Upper lobe of left lung (tissue), 6 donors: ENCODE data around the gene FASTKD3. TPM values are rescaled to one million over a fixed set of nuclear protein-coding genes. Genes with fewer than 3 reads are reported as not detected.

Source experiments
- ATAC-seq, 2 donors: fragments of 200-7000 bp; cut with Tn5 transposase; one replicate each; pipeline ENCODE4 v1.9.1; 2022; ENCODE audit warnings: mild to moderate bottlenecking in 2 of 2, moderate library complexity in 2 of 2; ENCODE audit not compliant: low FRiP score in 2 of 2
- DNase-seq, 2 donors: peaks; one replicate each; pipeline ENCODE4 v3.0.0-alpha.2; 2019 to 2020
- H3K27ac ChIP-seq, 4 donors: fragments of 200-600 bp; sonication (generic); one replicate each; pipeline ENCODE4 v1.5.1; 2016 to 2019
- H3K27me3 ChIP-seq, 4 donors: fragments of 200-600 bp; sonication (generic); one replicate each; pipeline ENCODE4 v1.5.1; 2017 to 2019
- H3K36me3 ChIP-seq, 4 donors: fragments of 200-600 bp; sonication (generic); one replicate each; pipeline ENCODE4 v1.5.1; 2016 to 2019
- H3K4me1 ChIP-seq, 4 donors: fragments of 200-600 bp; sonication (generic); one replicate each; pipeline ENCODE4 v1.5.1; 2018 to 2019
- H3K4me3 ChIP-seq, 4 donors: fragments of 200-600 bp; sonication (generic); one replicate each; pipeline ENCODE4 v1.5.1; 2017 to 2019; ENCODE audit warnings: mild to moderate bottlenecking in 2 of 4, moderate library complexity in 1 of 4
- H3K9me3 ChIP-seq, 4 donors: fragments of 200-600 bp; sonication (generic); one replicate each; pipeline ENCODE4 v1.5.1; 2018 to 2019
- EP300 ChIP-seq, 4 donors: sonication (generic); formaldehyde crosslinking; IDR thresholded peaks; one replicate each; pipeline ENCODE4 v1.5.1; 2017; ENCODE audit warnings: antibody characterized with exemption in 4 of 4, control low read depth in 2 of 4
- POLR2A ChIP-seq, 4 donors: fragments of 450-650 bp; IDR thresholded peaks; one replicate each; pipeline ENCODE4 v1.5.1; 2016 to 2017; ENCODE audit warnings: antibody characterized with exemption in 4 of 4, mild to moderate bottlenecking in 2 of 4
- POLR2AphosphoS5 ChIP-seq, 2 donors: sonication (generic); formaldehyde crosslinking; IDR thresholded peaks; one replicate each; pipeline ENCODE4 v1.5.1; 2017; ENCODE audit warnings: antibody characterized with exemption in 2 of 2
- WGBS, 2 donors: methylation state at CpG; one replicate each; pipeline ENCODE4 v1.1.5; 2017 to 2018; 5-methylcytosine and 5-hydroxymethylcytosine counted together
- total RNA-seq, 6 donors: library from RNA; depleted of rRNA in 4 of 6; stranded (reverse); fragments of >200 nt in 4 of 6; gene quantifications; one replicate each; pipeline versions ENCODE4 v1.1.0 to v1.2.1, GENCODE V29; 2016 to 2021
- TF ChIP-seq, protein P1 (sequence below), 6 experiments: fragments of 450-650 bp in 4 of 6; fragments of 200-600 bp in 2 of 6; sonication (generic) in 2 of 6; IDR thresholded peaks; one replicate each; pipeline ENCODE4 v1.5.1; 2016 to 2019; ENCODE audit warnings: antibody characterized with exemption in 6 of 6
- donor health status: DM: no; HTN: no; CAD: no; lungs with moderate emphysema.
- donor health status: DM: no; HTN: yes; CAD: no; lungs with severe emphysema.

Gene FASTKD3
- total RNA-seq, 6 donors from 2014 or later = 1.6 to 21.0 (median 10.6) TPM

- WGBS, 2 donors = 94 to 99% methylated on average over 2 of the region's 2 CpGs
- Histone ChIP-seq H3K4me1 (peaks cover 33 to 58% (median 43%) of the 10 kb centered on the region in 4 donors), H3K36me3 (peaks cover 11 to 60% (median 24%) of the 10 kb centered on the region in 4 donors), H3K27ac (no peak overlapping the region), H3K4me3 (no peak overlapping the region), H3K9me3 (no peaks in the 10 kb centered on the region), H3K27me3 (no peaks in the 10 kb centered on the region)
- ATAC-seq (no peak), DNase-seq (no peak)
- TF ChIP-seq, protein P1, sequence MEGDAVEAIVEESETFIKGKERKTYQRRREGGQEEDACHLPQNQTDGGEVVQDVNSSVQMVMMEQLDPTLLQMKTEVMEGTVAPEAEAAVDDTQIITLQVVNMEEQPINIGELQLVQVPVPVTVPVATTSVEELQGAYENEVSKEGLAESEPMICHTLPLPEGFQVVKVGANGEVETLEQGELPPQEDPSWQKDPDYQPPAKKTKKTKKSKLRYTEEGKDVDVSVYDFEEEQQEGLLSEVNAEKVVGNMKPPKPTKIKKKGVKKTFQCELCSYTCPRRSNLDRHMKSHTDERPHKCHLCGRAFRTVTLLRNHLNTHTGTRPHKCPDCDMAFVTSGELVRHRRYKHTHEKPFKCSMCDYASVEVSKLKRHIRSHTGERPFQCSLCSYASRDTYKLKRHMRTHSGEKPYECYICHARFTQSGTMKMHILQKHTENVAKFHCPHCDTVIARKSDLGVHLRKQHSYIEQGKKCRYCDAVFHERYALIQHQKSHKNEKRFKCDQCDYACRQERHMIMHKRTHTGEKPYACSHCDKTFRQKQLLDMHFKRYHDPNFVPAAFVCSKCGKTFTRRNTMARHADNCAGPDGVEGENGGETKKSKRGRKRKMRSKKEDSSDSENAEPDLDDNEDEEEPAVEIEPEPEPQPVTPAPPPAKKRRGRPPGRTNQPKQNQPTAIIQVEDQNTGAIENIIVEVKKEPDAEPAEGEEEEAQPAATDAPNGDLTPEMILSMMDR (IDR thresholded peaks at IDR 0.05) = no peak
- no peak for TF ChIP-seq EP300 (IDR thresholded peaks at IDR 0.05)
- TF ChIP-seq POLR2A (IDR thresholded peaks at IDR 0.05) = no peak
- TF ChIP-seq POLR2AphosphoS5 (IDR thresholded peaks at IDR 0.05) = no peak
These were observed 5.8 kb upstream of the FASTKD3 start for GRCh38 chr5:7874639-7875038.

GRCh38 chr5:7873216-7873615 lies 4.4 kb upstream of the FASTKD3 start:
- H3K4me1 ChIP-seq = peaks cover 22 to 56% (median 33%) of the 10 kb centered on the region in 4 donors
- no peak for TF ChIP-seq EP300 (IDR thresholded peaks at IDR 0.05)
- TF ChIP-seq POLR2A (IDR thresholded peaks at IDR 0.05) = no peak
- TF ChIP-seq, protein P1 (IDR thresholded peaks at IDR 0.05) = no peak
- TF ChIP-seq POLR2AphosphoS5 (IDR thresholded peaks at IDR 0.05) = no peak
- DNase-seq (no peak), ATAC-seq (no peak)
- peaks cover 11 to 47% (median 21%) of the 10 kb centered on the region in 4 donors for H3K36me3 ChIP-seq
- H3K27me3 ChIP-seq = no peaks in the 10 kb centered on the region
- no peak overlapping the region for H3K27ac ChIP-seq
- H3K4me3 ChIP-seq = no peak overlapping the region
- H3K9me3 ChIP-seq = no peaks in the 10 kb centered on the region
- 71 to 82% methylated on average over 9 of the region's 9 CpGs for WGBS, 2 donors

DNA sequence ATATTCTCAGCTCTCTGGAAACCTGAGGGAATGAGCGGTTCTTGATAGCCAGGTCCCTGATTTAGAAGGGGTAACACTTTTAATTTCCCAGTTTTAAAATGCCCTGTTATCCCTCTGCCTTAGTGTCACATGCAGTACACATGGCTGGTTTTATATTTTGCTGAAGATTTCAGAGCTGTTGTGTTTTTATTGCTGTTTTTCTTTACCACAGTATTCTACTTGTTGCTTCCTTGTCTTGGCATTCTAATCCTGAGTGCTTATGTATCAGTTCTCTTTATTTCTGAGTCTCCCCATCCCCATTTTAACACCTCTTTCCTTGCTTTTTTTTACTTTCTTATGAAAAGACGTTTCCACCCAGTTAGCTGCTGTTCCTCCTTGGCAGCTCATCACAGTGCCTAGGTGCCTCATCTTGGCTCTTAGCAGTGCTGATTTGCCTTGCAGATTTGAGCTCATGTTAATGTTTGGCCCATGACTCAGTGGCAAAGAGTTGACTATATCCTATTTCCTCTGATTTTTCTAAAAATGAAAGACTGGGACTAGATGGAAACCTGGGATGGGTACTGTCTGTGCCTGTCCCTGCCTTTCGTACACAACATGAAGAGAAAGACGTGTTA lies 3.8 kb upstream of the FASTKD3 start:
- H3K9me3 ChIP-seq = no peaks in the 10 kb centered on the region
- ATAC-seq = no peak
- WGBS, 2 donors = 63 to 78% methylated on average over 4 of the region's 4 CpGs
- peaks cover 11 to 41% (median 19%) of the 10 kb centered on the region in 4 donors for H3K36me3 ChIP-seq
- no peak for TF ChIP-seq EP300 (IDR thresholded peaks at IDR 0.05)
- TF ChIP-seq POLR2A (IDR thresholded peaks at IDR 0.05) = no peak
- TF ChIP-seq POLR2AphosphoS5 (IDR thresholded peaks at IDR 0.05) = no peak
- TF ChIP-seq, protein P1 (IDR thresholded peaks at IDR 0.05) = no peak
- H3K4me3 ChIP-seq = peak overlapping the region in 1 of 4 donors; percentile 1
- peak overlapping the region in 1 of 4 donors; percentile 90 for H3K27ac ChIP-seq
- H3K27me3 ChIP-seq = no peaks in the 10 kb centered on the region
- DNase-seq = no peak
- peaks cover 21 to 56% (median 33%) of the 10 kb centered on the region in 4 donors for H3K4me1 ChIP-seq

DNA sequence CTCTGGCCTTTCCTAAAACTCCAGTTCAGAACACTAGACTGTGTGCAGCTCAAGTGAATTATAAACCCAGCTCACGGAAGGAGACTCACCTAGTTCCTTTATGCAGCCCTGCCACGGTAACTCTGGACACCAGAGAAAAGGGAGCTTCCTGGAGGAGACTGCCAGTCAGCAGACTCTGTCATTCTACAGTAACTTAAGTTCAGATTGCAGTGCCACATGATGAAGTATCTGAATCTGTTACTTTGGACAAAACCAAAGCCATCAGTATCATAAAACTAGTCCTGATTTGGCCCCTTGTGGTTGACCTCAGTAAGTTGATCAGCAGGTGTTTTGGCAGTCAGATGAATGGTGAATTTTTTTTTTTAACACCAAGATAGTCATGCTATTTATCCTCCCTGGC lies 2.8 kb upstream of the FASTKD3 start:
- TF ChIP-seq EP300 (IDR thresholded peaks at IDR 0.05) (no peak), POLR2A (IDR thresholded peaks at IDR 0.05) (peak in 1 of 4 donors; percentile 15), POLR2AphosphoS5 (IDR thresholded peaks at IDR 0.05) (no peak)
- TF ChIP-seq, protein P1 (IDR thresholded peaks at IDR 0.05) = no peak
- DNase-seq = no peak
- WGBS, 2 donors = 70 to 80% methylated on average over 2 of the region's 2 CpGs
- Histone ChIP-seq H3K36me3 (peaks cover 11 to 33% (median 17%) of the 10 kb centered on the region in 4 donors), H3K27me3 (no peaks in the 10 kb centered on the region), H3K4me1 (peaks cover 24 to 55% (median 28%) of the 10 kb centered on the region in 4 donors), H3K9me3 (no peaks in the 10 kb centered on the region), H3K27ac (peak overlapping the region in 2 of 4 donors; percentile 90 to 91), H3K4me3 (peak overlapping the region in 2 of 4 donors; percentile 71 to 99)
- no peak for ATAC-seq
